ENCODE measurements around the gene NIPSNAP2. TPM values are rescaled to one million over a fixed set of nuclear protein-coding genes. Genes with fewer than 3 reads are reported as not detected.
A peak's percentile ranks its signal among the peaks of the same experiment; 100 is the strongest.
"Not testable (repeated sequence)": the region's sequence is repeated elsewhere in the genome, so short reads cannot be mapped to it uniquely, and the experiment has no call there.

NIPSNAP2 gene
- total RNA-seq, 2 experiments from 2014 or later, result 54.2 to 56.7 TPM

- Mint-ChIP-seq H3K9me3 (no peaks in the 10 kb centered on the region), H3K36me3 (ENCODE audit: low read depth) (peaks cover 30% of the 10 kb centered on the region), H3K4me1 (ENCODE audit: low read depth) (no peaks in the 10 kb centered on the region), H3K27ac (no peak overlapping the region), H3K27me3 (no peaks in the 10 kb centered on the region), H3K4me3 (no peak overlapping the region)
- DNase-seq (no peak), ATAC-seq (no peak)
- ChIA-PET POLR2A (no interaction called here), CTCF (no interaction called here)
- intact Hi-C loops (cut with micrococcal nuclease), result no loop called here
- TF ChIP-seq CTCF (IDR thresholded peaks at IDR 0.05), result no peak
These were observed 62.2 kb downstream of the NIPSNAP2 start for GRCh38 chr7:56026538-56026937.

- TF ChIP-seq CTCF (IDR thresholded peaks at IDR 0.05), result no peak
- intact Hi-C loops (cut with micrococcal nuclease), result no loop called here
- DNase-seq (no peak), ATAC-seq (no peak)
- POLR2A ChIA-PET, result interaction anchor here (0.8 kb wide), 1 partner anchor 35 kb away, joined by 3 read pairs; the partner anchor contains the start of gene SUMF2
- Mint-ChIP-seq H3K4me1 (ENCODE audit: low read depth) (peaks cover 9% of the 10 kb centered on the region), H3K36me3 (ENCODE audit: low read depth) (peaks cover 32% of the 10 kb centered on the region), H3K27me3 (no peaks in the 10 kb centered on the region), H3K4me3 (no peak overlapping the region), H3K27ac (no peak overlapping the region), H3K9me3 (no peaks in the 10 kb centered on the region)
- CTCF ChIA-PET, result interaction anchor here (1.1 kb wide), 1 partner anchor 45 kb away, joined by 3 read pairs; no protein-coding TSS in a partner anchor
These were observed 64.7 kb downstream of the NIPSNAP2 start for GRCh38 chr7:56028942-56029630.

GRCh38 chr7:56030340-56030739 lies 66.0 kb downstream of the NIPSNAP2 start:
- CTCF ChIA-PET, result interaction anchor here (0.6 to 1.1 kb wide), 2 partner anchors 23 to 44 kb away, joined by 3 read pairs; no protein-coding TSS in a partner anchor
- POLR2A ChIA-PET, result no interaction called here

GRCh38 chr7:56031556-56031955 lies 67.2 kb downstream of the NIPSNAP2 start:
- H3K4me3 Mint-ChIP-seq; POLR2A ChIA-PET; intact Hi-C loops (cut with micrococcal nuclease); H3K27ac Mint-ChIP-seq; H3K27me3 Mint-ChIP-seq; H3K4me1 Mint-ChIP-seq (ENCODE audit: low read depth); DNase-seq; CTCF ChIA-PET; ATAC-seq; H3K9me3 Mint-ChIP-seq: not testable (repeated sequence)
- H3K36me3 Mint-ChIP-seq (ENCODE audit: low read depth), result peaks cover 28% of the 10 kb centered on the region

More at GRCh38 chr7:56030340-56030739, 66.0 kb downstream of the NIPSNAP2 start:
- no peak overlapping the region for H3K27ac Mint-ChIP-seq
- H3K4me3 Mint-ChIP-seq, result no peak overlapping the region
- ATAC-seq, result no peak
- no peak for TF ChIP-seq CTCF (IDR thresholded peaks at IDR 0.05)
- H3K9me3 Mint-ChIP-seq, result no peaks in the 10 kb centered on the region
- no peak for DNase-seq
- peaks cover 9% of the 10 kb centered on the region for H3K4me1 Mint-ChIP-seq (ENCODE audit: low read depth)
- intact Hi-C loops (cut with micrococcal nuclease), result no loop called here
- H3K27me3 Mint-ChIP-seq, result no peaks in the 10 kb centered on the region
- peaks cover 31% of the 10 kb centered on the region for H3K36me3 Mint-ChIP-seq (ENCODE audit: low read depth)

GRCh38 chr7:56032578-56032977 lies 68.2 kb downstream of the NIPSNAP2 start:
- intact Hi-C loops (cut with micrococcal nuclease); H3K27ac Mint-ChIP-seq; H3K4me1 Mint-ChIP-seq (ENCODE audit: low read depth); CTCF ChIA-PET; H3K9me3 Mint-ChIP-seq; DNase-seq; H3K27me3 Mint-ChIP-seq; ATAC-seq: not testable (repeated sequence)
- Mint-ChIP-seq H3K36me3 (ENCODE audit: low read depth) (peaks cover 23% of the 10 kb centered on the region), H3K4me3 (peak overlapping the region; percentile 48)
- POLR2A ChIA-PET, result interaction anchor here (2.8 kb wide), 1 partner anchor 18 kb away, joined by 12 read pairs; the partner anchor contains the start of genes CCT6A and PSPH

Data from activated CD8-positive, alpha-beta T cell treated with anti-CD3 and anti-CD28 coated beads for 36 hours (primary cell).